DMS53 (cell line): ENCODE measurements around the gene UBA1.

Experiments
- DNase-seq: peaks from one replicate; lab custom pipeline; 2025; lab: John Stamatoyannopoulos, UW

The UBA1 gene

GRCh38 chrX:47212381-47213293 lies 19.0 kb downstream of the UBA1 start:
- DNase-seq = no peak

- DNase-seq = no peak
Measured at GRCh38 chrX:47214435-47215077, 20.9 kb downstream of the UBA1 start.

- no peak for DNase-seq
Measured at GRCh38 chrX:47215291-47215900, 21.8 kb downstream of the UBA1 start.

- DNase-seq = no peak
Measured at GRCh38 chrX:47216393-47216925, 22.8 kb downstream of the UBA1 start.

GRCh38 chrX:47217121-47217851 lies 23.7 kb downstream of the UBA1 start:
- peak; percentile 86 for DNase-seq

- peak; percentile 99 for DNase-seq
Measured at GRCh38 chrX:47217852-47218279, 24.2 kb downstream of the UBA1 start.

- DNase-seq = peak; percentile 90
Measured at GRCh38 chrX:47218280-47218919, 24.8 kb downstream of the UBA1 start, which contains the start of gene CDK16. CDK16 (plus strand) TSS chrX:47218681; CDS start chrX:47223558, 4,877 bp downstream.

GRCh38 chrX:47218920-47219815 lies 25.5 kb downstream of the UBA1 start:
- DNase-seq = peak; percentile 58

GRCh38 chrX:47221756-47222155 lies 28.1 kb downstream of the UBA1 start:
- no peak for DNase-seq

- peak; percentile 20 for DNase-seq
Measured at GRCh38 chrX:47222751-47223350, 29.2 kb downstream of the UBA1 start.

GRCh38 chrX:47223476-47224250 lies 30.0 kb downstream of the UBA1 start:
- no peak for DNase-seq

- DNase-seq = no peak
Measured at GRCh38 chrX:47224266-47224895, 30.8 kb downstream of the UBA1 start.

- no peak for DNase-seq
Measured at GRCh38 chrX:47224896-47225290, 31.3 kb downstream of the UBA1 start.

- no peak for DNase-seq
Measured at GRCh38 chrX:47226071-47226470, 32.4 kb downstream of the UBA1 start.

GRCh38 chrX:47226531-47227333 lies 33.1 kb downstream of the UBA1 start:
- no peak for DNase-seq

- no peak for DNase-seq
Measured at GRCh38 chrX:47227334-47227583, 33.6 kb downstream of the UBA1 start.

- DNase-seq = no peak
Measured at GRCh38 chrX:47228550-47229270, 35.1 kb downstream of the UBA1 start.
